GM12872 (cell line): ENCODE measurements around the gene ARPIN.

ENCODE experiments used
- TF ChIP-seq, protein P1 (sequence below): IDR thresholded peaks from 3 replicates; pipeline ENCODE4 v1.5.1; 2011; ENCODE audit warnings: low read depth, mild to moderate bottlenecking, low read length, moderate library complexity; ENCODE audit not compliant: insufficient read depth

Gene ARPIN

GRCh38 chr15:89912674-89913396 is at the start of gene ARPIN:
TSS of gene ARPIN (minus strand) at chr15:89912952. CDS start at chr15:89912835, 117 bp downstream.
- TF ChIP-seq, protein P1, sequence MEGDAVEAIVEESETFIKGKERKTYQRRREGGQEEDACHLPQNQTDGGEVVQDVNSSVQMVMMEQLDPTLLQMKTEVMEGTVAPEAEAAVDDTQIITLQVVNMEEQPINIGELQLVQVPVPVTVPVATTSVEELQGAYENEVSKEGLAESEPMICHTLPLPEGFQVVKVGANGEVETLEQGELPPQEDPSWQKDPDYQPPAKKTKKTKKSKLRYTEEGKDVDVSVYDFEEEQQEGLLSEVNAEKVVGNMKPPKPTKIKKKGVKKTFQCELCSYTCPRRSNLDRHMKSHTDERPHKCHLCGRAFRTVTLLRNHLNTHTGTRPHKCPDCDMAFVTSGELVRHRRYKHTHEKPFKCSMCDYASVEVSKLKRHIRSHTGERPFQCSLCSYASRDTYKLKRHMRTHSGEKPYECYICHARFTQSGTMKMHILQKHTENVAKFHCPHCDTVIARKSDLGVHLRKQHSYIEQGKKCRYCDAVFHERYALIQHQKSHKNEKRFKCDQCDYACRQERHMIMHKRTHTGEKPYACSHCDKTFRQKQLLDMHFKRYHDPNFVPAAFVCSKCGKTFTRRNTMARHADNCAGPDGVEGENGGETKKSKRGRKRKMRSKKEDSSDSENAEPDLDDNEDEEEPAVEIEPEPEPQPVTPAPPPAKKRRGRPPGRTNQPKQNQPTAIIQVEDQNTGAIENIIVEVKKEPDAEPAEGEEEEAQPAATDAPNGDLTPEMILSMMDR: no peak

DNA sequence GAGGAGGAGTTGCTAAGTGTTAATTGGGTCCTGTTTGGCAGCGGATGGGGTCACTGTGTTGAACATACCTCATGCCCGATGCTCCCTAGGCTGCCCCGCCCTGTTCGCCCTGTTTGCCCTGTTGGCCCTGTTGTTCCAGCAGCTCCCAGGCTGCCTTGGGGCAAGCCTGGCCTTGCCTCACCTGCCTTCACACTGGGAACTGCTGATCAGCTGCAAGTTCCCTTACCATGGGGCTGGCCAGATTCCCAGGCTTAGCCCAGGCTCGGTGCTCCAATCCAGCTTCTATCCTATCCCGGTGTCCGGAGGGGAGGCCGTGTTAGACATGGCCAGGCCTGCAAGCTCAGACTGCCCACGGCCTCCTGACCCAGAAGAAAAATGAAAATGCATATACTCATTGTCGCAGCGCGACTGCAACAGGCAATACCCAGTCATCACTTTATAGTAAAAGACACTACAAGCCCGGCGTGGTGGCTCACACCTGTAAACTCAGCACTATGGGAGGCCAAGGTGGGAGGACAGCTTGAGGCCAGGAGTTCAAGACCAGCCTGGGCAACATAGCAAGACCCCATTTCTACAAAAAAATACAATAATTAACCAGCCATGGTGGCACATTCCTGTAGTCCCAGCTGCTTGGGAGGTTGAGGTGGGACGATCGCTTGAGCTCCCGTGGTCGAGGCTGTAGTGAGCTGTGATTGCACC is 45.5 kb upstream of the ARPIN start:
- TF ChIP-seq, protein P1: no peak

- TF ChIP-seq, protein P1: no peak
These were observed 41.8 kb upstream of the ARPIN start for GRCh38 chr15:89954541-89954940.

- TF ChIP-seq, protein P1: no peak
These were observed 36.0 kb upstream of the ARPIN start for GRCh38 chr15:89948796-89949195.

- TF ChIP-seq, protein P1: no peak
These were observed 34.6 kb upstream of the ARPIN start for GRCh38 chr15:89947385-89947784.

DNA sequence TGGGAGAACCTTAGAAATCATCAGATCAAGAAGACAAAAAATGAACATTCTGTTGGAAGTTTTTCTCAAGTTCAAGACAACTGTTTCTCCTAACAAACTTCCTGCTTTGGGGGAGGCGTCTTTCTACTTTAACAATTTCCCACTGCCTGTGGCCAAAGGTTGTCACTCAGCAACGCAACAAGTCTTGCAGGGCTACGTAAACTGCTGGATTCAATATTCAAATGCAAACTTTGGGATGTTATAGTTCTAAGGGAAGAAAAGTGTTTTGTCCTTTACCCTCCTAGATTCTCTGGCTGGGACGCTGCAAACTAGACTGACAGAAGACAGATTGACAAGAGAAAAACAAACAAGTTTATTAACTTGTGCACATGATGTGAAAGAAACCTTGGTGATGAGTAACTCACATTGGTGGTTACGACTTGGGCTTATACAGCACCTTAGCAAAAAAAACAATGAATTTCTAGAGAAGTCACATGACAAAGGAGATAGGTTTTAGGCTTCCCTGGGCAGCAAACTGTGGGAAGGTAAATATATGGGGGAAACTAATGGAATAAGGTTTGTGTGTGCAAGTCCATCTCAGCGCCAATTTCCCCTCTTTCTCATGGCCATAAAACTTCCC is 34.0 kb upstream of the ARPIN start:
- TF ChIP-seq, protein P1: no peak

- TF ChIP-seq, protein P1: no peak
These were observed 27.2 kb upstream of the ARPIN start for GRCh38 chr15:89939910-89940309.
